Osteocyte (in vitro differentiated cells): ENCODE measurements around the gene PSKH1. TPM values are rescaled to one million over a fixed set of nuclear protein-coding genes. Genes with fewer than 3 reads are reported as not detected.

Experiments
- DNase-seq: peaks from one replicate; pipeline ENCODE4 v3.0.0; 2021; ENCODE audit warnings: mixed read lengths; ENCODE audit not compliant: unreplicated experiment; ENCODE audit errors: extremely low spot score
- H3K27ac Mint-ChIP-seq: one replicate; pipeline ENCODE4 v1.8.0; 2021; ENCODE audit warnings: mild to moderate bottlenecking, mixed read lengths; ENCODE audit not compliant: unreplicated experiment
- H3K27me3 Mint-ChIP-seq: one replicate; pipeline ENCODE4 v1.8.0; 2021; ENCODE audit warnings: mixed read lengths; ENCODE audit not compliant: unreplicated experiment
- H3K36me3 Mint-ChIP-seq: one replicate; pipeline ENCODE4 v1.8.0; 2021; ENCODE audit warnings: mixed read lengths; ENCODE audit not compliant: unreplicated experiment
- H3K4me1 Mint-ChIP-seq: one replicate; pipeline ENCODE4 v1.8.0; 2021; ENCODE audit warnings: mixed read lengths; ENCODE audit not compliant: unreplicated experiment
- H3K4me3 Mint-ChIP-seq: one replicate; pipeline ENCODE4 v1.8.0; 2021; ENCODE audit warnings: mild to moderate bottlenecking, moderate library complexity, mixed read lengths; ENCODE audit not compliant: unreplicated experiment
- H3K9me3 Mint-ChIP-seq: one replicate; pipeline ENCODE4 v1.8.0; 2021; ENCODE audit warnings: mixed read lengths; ENCODE audit not compliant: unreplicated experiment
- total RNA-seq: library from RNA; stranded (reverse); gene quantifications from 2 replicates; pipeline ENCODE4 v1.2.1, GENCODE V29; 2021
- TF ChIP-seq, protein P1 (sequence below): fragments of 200-600 bp; sonication (generic); IDR thresholded peaks from 2 replicates; pipeline ENCODE4 v1.5.0; 2021; ENCODE audit warnings: antibody characterized with exemption, mild to moderate bottlenecking, moderate library complexity

PSKH1 gene
- total RNA-seq, 1 donor from 2014 or later: 45.5 TPM

DNA sequence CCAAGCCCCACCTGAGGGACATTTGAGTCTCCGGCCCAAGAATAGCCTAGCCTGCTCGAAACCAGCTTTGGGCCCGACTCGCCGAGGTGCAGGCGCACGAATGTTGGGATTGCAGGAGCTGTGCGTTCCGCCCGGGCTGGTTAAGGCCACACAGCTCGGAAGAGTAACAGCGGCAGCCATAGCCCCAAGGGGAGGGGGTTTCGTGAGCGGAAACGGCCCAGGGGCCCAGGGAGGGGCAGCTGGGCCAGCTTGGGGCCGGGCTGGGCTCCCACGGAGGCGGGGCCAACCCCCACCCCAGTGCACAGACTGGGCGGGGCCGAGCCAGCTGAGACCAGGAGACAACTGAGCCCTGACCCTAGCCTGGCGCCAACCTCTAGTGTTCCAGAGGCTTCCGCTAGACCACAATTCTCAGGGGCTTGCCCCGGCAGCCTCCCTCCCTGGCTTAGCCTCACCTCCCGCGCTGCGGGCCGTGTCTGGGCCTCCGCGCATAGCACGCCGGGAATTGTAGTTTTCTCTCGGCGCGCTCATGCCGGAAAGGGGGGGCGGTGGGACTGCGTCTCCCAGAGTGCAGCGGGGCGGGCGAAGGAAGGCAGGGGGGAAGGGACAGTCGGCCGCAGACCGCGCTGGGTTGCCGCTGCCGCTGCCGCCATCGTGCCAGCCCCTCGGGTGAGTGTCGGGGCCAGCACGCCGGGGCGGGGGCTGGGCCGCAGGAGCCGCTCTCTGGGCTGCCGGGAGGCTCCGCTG lies 46.6 kb upstream of the PSKH1 start, which contains the start of gene NUTF2:
Gene NUTF2, plus strand, starts transcription at position 614 of the 744 bp plus-strand sequence. CDS start 18,198 bp downstream, outside the sequence.
- TF ChIP-seq, protein P1, sequence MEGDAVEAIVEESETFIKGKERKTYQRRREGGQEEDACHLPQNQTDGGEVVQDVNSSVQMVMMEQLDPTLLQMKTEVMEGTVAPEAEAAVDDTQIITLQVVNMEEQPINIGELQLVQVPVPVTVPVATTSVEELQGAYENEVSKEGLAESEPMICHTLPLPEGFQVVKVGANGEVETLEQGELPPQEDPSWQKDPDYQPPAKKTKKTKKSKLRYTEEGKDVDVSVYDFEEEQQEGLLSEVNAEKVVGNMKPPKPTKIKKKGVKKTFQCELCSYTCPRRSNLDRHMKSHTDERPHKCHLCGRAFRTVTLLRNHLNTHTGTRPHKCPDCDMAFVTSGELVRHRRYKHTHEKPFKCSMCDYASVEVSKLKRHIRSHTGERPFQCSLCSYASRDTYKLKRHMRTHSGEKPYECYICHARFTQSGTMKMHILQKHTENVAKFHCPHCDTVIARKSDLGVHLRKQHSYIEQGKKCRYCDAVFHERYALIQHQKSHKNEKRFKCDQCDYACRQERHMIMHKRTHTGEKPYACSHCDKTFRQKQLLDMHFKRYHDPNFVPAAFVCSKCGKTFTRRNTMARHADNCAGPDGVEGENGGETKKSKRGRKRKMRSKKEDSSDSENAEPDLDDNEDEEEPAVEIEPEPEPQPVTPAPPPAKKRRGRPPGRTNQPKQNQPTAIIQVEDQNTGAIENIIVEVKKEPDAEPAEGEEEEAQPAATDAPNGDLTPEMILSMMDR: no peak
- H3K4me3 Mint-ChIP-seq: peak within 1 kb of the TSS; percentile 90

DNA sequence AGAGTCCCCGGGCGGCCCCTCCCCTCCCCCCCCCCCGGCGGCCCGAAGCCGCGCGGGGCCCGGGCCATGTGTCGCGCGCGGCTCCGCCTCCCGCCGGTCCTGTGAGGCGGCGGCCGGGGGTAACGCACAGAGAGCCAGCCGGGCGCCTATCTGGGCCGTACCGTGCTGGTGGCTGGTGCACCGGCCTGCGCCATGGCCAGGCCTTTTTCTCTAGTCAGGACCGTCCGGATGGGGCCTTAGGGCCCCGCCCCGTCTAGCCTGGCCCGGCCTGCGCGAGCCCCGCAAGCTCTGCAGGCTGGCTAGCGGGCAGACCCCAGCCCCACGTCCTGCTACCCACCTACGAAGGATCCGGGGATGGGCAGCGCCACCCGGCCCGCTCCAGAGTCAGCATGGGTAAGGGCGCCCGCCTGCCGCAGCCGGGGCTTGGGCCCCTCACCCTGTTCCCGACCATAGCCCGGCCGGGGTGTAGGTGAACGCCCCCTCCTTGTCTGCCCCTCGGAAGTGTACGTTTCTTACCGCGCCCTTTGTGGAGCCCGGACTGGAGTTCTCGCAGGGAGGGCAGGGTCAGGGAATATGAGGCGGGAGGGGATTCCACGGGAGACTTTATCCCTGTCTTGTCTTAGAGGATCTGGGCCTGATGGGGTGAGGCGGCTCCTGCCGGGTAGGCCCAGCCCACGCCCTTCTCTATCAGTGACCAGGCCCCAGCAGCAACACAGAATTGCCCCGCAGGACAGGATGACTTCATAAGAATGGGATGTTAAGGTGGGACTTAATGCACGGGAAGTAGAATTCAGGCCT lies 45.8 kb upstream of the PSKH1 start, which contains the start of gene CENPT:
Gene CENPT, minus strand, starts transcription at position 630 of the 798 bp plus-strand sequence. CDS start 13,834 bp downstream, outside the sequence.
- peaks cover 49% of the 10 kb centered on the region for H3K4me1 Mint-ChIP-seq
- no peaks in the 10 kb centered on the region for H3K9me3 Mint-ChIP-seq
- peak within 1 kb of the TSS; percentile 90 for H3K4me3 Mint-ChIP-seq
- TF ChIP-seq, protein P1: no peak
- H3K36me3 Mint-ChIP-seq: no peaks in the 10 kb centered on the region
- no peaks in the 10 kb centered on the region for H3K27me3 Mint-ChIP-seq
- no peak for DNase-seq
- H3K27ac Mint-ChIP-seq: peak within 1 kb of the TSS; percentile 96

More for the DNA sequence above, 46.6 kb upstream of the PSKH1 start, which contains the start of gene NUTF2:
- DNase-seq: peak; percentile 98
- Mint-ChIP-seq H3K27me3 (no peaks in the 10 kb centered on the region), H3K27ac (peak within 1 kb of the TSS; percentile 96), H3K36me3 (no peaks in the 10 kb centered on the region), H3K4me1 (peaks cover 52% of the 10 kb centered on the region), H3K9me3 (no peaks in the 10 kb centered on the region)

DNA sequence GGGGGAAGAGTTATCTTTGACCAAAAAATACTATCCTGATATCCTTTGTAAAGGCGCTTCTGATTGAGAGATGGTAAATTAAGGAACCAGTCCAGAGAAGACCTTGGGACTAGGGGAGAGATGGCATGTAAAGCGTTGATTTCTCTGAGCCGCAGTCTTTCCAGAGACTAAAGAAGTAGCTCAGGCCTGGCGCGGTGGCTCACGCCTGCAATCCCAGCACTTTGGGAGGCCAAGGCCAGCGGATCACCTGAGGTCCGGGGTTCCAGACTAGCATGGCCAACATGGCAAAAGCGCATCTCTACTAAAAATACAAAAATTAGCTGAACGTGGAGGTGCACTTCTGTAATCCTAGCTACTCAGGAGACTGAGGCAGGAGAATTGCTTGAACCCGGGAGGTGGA lies 44.9 kb upstream of the PSKH1 start:
- no peaks in the 10 kb centered on the region for H3K9me3 Mint-ChIP-seq
- DNase-seq: no peak
- TF ChIP-seq, protein P1: no peak
- peaks cover 45% of the 10 kb centered on the region for H3K4me1 Mint-ChIP-seq
- H3K27ac Mint-ChIP-seq: peak overlapping the region; percentile 83
- no peaks in the 10 kb centered on the region for H3K36me3 Mint-ChIP-seq
- H3K4me3 Mint-ChIP-seq: peak overlapping the region; percentile 90
- no peaks in the 10 kb centered on the region for H3K27me3 Mint-ChIP-seq

DNA sequence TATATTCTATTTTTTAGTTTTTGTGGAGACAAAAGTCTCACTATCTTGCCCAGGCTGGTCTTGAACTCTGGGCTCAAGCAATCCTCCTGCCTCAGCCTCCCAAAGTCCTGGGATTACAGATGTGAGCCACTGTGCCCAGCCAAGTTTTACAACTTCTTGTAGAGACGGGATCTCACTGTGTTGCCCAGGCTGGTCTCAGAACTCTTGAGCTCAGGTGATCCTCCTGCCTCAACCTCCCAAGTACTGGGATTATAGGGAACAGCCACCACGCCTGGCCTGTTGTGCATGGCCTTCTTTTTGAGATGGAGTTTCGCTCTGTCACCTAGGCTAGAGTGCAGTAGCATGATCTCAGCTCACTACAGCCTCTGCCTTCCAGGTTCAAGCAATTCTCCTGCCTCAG lies 39.4 kb upstream of the PSKH1 start:
- Mint-ChIP-seq H3K27ac (no peak overlapping the region), H3K9me3 (no peaks in the 10 kb centered on the region), H3K27me3 (no peaks in the 10 kb centered on the region), H3K4me3 (no peak overlapping the region), H3K4me1 (peaks cover 30% of the 10 kb centered on the region), H3K36me3 (no peaks in the 10 kb centered on the region)
- TF ChIP-seq, protein P1: no peak
- no peak for DNase-seq

DNA sequence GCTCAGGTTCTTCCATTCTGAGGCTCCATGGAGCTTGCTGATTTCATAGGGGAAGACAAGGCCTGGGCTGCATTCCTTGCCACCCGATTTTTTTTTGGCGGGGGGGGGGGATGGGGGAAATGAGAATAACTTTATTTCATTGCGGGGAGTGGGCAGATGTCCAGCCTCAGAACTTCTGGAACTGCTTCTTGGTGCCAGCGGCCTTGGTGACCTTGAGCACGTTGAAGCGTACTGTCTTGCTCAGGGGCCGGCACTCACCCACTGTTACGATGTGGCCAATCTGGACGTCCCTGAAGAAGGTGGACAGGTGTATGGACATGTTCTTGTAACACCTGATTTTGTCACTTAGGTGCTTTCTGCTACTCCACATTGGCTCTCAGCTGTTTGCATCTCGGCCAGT lies 37.3 kb upstream of the PSKH1 start:
- TF ChIP-seq, protein P1: no peak
- no peak overlapping the region for H3K4me3 Mint-ChIP-seq
- no peaks in the 10 kb centered on the region for H3K9me3 Mint-ChIP-seq
- H3K27ac Mint-ChIP-seq: peak overlapping the region; percentile 31
- H3K4me1 Mint-ChIP-seq: peaks cover 28% of the 10 kb centered on the region
- H3K36me3 Mint-ChIP-seq: peaks cover 2% of the 10 kb centered on the region
- DNase-seq: no peak
- H3K27me3 Mint-ChIP-seq: no peaks in the 10 kb centered on the region
